DMS153 treated with DMSO at 0.1 percent for 48 hours (cell line): ENCODE measurements around the gene DBN1.
"Not testable (repeated sequence)": the region's sequence is repeated elsewhere in the genome, so short reads cannot be mapped to it uniquely, and the experiment has no call there.

Experiments used
- DNase-seq: peaks from one replicate; lab custom pipeline; 2025; ENCODE audit not compliant: unreplicated experiment; lab: John Stamatoyannopoulos, UW

The DBN1 gene

DNA sequence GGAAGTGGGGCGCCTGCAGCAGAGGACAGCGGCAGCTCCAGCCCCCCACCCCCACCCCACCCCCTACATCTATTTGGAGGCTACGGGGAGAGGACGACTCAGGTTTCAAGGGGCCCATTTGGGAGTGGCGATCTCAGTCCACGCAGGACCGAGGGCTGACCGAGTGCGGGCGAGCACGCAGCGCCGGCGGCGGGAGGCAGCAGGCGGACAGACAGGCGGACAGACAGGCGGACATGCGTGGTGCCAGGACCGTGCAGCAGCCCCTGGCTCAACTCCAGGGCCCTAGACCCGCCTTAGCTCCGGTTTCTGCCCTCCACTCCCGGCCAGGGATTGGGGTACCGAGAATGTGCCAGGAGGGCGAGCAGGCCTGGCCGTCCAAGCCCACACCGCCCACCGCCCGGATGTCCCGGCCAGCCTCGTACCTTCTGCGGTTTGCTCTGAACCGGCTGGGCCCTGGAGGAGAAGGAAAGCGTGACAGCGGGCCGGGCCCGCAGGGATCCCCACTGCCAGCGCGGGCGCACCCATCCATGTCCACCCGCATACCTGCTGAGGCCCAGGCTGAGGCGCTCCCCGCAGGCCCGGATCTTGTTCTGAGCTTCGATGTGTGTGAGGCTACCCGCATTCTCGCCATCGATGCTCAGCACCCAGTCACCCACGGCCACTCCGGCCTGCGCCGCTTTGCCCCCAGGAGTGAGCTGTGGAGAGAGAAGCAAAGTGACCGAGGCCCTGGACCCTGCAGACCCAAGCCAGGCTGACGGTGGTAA, 18.7 kb upstream of the DBN1 start:
- no peak for DNase-seq

DNA sequence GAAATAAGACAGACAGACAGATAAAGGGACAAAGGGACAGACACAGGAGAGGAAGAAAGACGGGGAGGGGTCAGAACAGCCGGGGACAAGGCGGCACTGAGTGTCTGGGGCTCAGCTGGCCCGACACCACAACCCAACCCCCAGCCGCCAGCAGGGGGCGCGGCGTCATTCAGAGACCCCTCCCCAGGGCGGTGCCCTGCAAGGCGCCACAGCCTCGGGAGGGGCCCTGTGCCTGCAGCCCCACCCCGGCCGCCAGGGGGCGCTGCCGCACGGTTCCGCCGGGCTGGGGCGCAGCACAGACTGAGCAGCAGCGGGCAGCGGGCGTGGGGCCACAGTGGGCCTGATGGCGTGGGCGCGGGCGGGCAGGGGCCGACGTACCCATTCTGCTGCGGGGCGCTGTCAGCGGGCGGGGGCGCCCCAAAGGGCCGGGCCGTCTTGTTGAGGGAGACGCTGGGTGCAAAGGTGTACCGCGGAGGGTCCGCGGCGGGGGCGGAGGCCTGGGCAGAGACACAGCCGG, 18.1 kb upstream of the DBN1 start:
- DNase-seq, result no peak

DNA sequence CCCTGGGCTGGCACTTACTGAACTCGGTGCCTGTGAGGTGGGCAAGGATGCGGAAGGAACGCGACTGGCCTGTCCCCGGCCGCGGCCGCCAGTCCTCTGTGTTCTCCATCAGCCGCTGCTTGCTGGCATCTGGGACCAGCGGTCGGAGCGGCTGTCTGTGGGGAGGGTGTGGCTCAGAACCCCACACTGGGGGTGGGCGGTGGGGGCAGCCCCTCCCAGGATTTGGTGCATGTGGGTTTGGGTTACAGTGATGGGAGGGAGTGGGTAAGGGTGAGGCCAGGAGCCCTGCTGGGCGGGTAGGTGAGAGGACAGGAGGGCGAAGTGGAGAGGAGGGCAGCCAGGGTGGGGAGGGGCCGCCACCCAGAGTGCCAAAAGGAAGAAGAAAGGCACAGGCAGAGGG, 17.6 kb upstream of the DBN1 start:
- no peak for DNase-seq

DNA sequence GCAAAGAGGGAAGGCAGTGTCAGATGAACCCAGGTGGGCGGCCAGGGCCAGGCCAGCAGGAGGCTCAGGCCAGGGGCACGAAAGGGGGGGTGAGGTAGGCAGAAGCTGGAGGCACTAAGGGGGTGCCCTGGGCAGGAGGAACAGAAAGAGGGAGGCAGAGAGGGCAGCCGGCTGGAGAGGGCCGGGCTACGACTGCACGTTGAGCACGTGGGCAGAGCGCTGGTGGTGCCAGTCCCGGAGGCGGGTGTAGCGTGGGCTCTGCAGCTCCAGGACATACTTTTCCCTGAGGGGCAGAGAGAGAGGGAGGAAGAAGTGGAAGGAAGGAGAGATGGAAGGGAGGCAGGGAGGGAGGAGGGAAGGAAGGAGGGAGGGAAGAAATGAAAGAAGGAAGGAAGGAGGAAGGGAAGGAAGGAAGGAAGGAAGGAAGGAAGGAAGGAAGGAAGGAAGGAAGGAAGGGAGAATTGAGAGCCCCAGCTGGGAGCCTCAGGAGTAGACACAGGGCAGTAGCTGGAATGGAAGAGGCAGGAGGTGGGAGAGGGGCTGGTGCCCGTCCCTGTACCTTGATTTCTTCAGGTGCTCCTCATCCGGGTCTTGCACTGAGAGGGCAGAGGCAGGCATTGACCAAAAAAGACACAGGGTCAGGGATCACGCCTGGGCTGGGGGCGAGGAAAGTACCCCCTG, 17.0 kb upstream of the DBN1 start:
- no peak for DNase-seq

DNA sequence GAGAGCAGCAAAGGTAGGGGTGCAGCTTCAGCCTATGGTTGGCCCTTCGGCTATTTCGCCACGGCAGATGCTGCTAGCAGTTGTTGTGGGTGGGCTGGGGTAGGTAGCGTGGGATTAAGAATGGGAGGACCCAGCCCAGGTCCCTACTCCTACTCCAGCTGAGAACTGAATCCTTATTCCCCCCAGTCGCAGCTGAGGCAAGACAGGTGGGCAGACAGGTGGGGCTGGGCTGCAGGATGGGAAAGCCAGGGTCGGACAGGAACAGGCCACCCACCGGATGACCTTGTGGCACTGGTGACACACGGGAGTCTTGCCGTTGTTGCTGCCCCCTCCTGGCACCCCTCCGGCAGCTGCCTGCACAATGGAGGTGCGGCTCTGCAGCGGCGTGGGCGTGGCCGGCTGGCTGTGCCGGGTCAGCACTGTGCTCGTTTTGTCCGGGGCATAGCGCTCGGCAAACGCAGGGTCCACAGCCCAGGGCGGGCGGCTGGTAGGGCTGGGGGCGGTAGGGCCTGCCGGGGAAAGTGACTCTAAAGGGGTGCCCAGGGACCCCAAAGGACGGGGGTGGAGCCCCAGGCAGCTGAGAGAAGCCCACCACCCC, 15.8 kb upstream of the DBN1 start:
- no peak for DNase-seq

DNA sequence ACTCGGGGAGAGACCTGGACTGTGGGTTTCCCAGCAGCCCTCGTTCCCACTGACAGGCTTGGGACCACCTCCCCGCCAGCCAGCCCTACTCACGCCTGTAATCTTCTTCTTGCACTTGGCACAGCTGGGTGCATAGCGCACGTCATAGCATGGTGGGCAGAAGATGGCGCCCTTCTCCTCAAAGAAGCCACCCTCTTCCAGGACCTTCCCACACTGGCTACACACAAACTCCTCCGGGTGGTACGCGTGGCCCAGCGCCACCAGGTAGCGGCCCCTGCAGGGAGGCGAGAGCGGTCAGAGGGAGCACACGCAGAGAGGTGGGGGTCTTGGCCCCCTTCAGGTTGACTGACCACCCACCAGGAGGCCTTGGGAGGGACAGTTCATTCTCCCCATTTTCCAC, 14.5 kb upstream of the DBN1 start:
- DNase-seq, result no peak

DNA sequence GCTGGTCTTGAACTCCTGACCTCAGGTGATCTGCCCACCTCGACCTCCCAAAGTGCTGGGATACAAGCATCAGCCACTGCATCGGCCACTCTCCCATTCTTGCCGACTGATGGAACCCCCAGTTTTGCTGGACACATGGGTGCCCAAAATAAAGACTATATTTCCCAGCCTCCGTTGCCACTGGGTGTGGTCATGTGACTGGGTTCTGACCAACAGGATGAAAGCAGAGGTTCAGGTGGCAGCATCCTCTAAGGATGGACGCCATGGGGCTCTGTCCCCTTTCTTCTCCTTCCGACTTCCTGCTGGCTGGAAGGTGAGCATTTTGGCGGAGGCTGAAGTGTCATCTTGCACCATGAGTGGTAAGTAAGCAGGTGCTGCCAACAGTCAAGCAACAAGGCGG, 13.7 kb upstream of the DBN1 start:
- DNase-seq, result no peak

DNA sequence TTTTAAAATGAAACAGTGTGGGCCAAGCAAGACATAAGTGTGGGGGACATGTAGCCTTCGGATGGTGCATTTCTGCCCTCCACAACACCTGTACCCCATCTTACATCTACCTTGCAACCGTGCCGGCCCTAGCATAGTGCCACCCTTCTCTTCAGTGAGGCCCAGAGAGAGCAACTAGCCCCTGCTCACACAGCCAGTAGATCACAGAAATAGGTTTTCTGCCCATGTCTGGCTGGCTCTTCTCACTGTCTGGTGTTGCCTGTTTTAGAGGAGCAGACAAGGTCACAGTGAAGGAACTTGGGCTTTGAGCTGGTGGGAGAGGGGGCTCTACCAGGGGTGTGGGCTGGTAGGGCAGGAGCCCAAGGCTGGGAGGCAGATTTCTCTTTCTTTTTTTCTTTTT, 12.8 kb upstream of the DBN1 start:
- DNase-seq, result no peak

DNA sequence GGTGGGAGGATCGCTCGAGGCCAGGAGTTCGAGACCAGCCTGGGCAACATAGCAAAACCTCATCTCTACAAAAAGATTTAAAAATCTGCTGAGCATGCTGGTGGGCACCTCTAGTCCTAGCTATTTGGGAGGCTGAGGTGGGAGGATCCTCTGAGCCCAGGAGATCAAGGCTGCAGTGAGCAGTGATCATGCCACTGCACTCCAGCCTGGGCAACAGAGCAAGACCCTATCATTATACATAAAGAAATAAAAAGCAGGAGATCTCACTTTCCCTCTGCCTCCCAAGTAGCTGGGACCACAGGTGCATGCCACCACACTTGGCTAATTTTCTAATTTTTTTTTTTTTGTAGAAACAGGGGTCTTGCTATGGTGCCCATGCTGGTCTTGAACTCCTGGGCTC, 12.3 kb upstream of the DBN1 start:
- DNase-seq, result not testable (repeated sequence)

DNA sequence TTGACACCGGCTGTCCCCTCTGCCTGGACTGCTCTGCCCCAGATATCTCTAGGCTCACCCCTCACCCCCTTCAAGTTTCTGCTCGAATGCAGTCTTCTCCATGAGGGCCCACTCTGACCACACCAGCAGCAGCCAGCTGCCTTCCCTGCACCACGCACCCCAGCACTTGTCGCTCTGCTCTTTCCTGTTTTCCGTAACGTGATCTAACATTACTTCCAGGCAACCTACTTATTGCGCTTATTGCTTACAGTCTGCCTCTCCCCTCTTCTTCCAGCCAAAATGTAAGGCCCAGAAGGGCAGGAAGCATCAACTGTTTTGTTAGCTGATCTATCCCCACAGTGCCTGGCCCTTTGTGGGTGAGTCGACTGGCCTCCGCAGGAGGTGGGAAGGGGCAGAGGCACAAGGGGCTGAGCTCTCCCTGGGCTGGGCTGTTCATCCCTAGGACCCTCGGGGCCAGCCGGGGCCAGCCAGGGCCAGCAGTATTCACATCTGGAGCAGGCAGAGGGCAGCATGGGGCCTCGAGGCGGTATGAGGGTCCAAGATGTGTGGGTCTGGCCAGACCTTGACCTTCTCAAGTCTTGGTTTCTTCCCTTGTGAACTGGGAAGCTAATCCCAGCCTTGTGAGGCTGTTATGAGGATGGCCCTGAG, 11.6 kb upstream of the DBN1 start:
- no peak for DNase-seq

DNA sequence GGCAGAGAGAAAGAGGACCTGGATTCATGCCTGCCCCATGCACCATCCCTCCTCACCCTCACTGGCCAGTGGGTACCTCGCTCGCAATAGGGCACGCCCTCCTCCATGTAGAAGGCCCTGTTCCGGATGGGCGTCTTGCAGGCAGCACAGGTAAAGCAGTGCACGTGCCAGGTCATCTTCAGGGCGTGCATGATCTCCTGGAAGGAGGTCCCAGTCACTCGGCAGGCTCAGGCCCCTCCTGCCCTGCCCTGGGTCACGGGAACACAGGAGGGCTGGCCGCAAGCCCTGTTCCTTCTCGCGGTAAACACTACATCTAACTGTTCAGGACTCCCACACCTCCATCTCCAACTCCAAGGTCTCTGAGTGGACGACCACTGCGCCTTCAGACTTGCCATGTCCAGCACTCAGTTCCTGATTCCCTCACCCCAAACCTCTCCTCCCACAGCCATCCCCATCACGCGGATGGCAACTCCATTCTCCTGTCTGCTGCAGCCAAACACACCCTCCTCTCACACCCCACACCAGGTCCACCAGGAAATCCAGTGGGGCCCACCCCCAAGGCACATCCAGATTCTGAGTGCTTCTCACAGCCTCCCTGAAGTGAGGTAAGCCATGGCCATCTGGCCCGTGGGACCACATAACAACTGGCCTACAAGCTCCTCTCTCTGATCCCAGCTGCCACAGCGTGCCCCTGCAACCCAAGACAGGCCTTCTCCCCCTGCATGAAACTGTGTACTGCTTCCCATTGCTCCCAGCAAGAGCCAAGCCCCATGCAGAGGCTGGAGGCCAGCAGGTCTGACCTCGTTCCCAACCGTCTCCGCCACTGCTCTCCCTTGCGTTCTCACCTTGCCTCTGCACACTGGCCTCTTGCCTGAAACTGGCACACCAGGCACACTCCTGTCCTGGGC, 10.8 kb upstream of the DBN1 start:
- DNase-seq, result no peak

DNA sequence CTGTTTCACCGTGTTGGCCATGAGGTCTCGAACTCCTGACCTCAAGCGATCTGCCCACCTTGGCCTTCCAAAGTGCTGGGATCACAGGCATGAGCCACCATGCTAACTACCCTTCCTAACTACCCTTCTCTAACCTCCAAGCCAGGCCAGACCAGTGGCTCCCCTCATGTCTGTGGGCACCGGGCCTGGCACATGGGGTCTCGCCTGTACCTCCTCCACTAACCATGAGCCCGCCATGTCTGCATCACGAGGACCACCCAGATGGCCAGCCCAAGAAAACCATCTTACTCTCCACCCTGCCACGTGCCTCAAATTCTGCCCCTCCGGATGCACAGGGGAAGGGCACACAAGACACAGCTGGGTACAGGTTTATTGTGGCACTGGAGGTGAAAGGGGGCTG, 9.6 kb upstream of the DBN1 start:
- no peak for DNase-seq

DNA sequence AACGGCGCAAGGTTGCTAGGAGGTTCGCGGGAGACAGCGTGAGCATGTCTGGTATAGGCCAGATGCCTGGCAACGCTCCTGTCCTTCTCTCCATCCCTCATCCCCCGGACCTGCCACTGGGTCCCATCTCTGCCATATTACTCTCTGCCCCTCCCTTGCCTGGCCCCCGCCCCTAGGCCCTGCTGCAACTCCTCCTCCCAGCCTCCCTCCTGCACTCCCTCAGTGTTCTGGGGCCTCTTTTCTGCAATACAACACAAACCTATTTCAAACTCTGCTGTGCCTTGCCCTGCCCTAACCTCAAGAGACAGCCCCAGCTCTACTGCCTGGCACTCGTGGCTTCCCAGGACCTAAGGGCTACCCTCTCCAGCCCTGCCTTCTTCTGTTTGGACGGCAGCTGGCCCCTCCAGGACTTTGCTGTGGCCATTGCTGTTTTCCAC, 8.9 kb upstream of the DBN1 start:
- DNase-seq, result no peak

DNA sequence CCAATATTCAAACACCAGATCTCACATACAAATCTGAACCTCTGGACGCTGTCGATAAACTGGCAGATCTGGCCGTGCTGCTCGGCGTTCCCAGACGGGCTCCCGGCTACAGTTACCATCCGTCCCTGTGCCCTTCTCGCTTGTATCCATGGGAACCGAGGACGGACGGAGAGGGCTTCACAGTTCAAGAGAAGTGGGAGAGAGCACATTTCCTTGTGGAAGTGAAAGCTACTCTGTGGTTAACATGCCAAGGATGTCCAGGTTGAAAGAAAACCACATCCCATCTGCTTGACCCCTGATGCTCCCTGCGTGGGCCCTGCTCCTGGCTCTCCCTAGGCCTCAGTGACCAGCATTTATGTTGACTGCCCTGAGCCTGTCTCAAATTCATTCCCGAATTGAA, 6.3 kb upstream of the DBN1 start:
- DNase-seq, result no peak

DNA sequence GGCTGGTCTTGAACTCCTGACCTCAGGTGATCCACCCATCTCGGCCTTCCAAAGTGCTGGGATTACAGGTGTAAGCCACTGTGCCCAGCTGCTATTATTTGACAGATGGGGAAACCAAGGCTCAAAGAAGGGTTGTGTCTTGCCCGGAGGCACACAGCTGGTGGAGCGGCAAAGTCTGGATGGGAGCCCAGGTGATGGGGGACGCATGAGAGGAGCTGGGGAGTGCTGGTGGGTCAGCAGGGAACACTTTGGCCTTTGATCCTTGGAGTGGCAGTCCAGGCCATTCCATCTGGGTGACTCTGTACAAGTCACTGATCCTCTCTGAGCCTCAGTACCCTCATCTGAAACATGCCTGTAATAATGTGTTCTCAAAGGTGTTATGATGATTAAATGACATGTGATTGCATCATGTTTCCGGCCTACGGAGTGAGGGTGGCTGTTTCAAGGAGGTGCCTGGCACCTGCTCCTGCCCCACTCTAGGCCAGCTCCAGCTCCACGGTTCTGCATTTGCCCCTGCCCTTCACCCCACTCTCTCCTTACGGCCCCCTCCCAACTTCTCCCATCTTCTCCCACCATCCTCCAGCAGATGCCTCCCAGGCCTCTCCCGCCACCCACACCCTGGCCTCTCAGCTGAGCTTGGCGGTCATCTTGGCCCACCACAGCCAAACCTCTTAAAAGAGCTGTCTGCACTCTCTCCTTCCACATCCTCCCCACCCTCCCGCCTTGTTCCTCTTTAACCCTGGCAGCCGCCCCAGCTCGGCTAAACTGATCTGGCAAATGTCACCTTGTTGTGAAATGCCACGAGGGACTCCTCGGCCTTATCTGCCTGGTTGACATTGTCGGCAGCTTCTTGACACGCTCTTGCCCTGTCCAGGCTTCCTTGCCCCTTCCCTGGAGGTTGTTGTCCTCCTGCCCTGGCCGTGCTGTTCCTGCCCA, 5.5 kb upstream of the DBN1 start:
- DNase-seq, result no peak

DNA sequence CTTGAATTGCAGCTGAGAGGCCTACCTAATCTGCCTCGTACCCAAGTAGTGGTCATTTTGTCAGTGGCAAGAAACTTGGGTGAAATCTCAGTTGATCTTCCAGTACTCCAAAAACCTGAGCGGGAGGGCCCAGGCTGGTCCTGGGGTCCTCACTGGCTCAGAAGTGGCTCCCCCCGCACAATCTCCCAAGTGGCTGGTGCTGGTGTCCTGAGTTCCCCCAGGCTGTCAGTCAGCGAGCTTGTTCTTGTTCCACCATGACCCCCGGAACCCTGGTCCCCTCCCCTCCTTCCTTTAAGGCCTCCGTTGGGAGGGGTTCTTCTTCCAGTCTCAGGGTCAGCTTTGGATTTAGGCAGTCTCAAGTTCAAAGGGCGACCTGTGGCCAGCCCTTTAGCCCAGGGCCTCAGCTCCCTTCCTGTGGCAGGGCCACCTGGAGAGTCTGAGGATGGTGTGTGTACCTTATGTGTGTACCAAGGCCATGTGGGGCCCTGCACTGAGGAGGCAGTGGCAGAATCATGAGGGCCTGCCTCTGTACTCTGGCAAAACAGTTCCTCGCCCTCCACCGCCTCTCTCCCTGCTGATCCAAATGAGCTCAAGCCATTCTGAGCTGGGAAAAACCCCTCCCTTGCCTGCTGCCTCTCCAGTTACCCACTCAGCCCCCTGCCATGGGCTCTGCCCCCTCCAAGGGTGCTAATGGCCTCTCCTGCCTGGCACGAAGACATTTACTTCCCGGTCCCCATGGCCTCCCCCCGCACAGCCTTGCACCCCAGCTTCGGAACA, 4.5 kb upstream of the DBN1 start:
- DNase-seq, result no peak

DNA sequence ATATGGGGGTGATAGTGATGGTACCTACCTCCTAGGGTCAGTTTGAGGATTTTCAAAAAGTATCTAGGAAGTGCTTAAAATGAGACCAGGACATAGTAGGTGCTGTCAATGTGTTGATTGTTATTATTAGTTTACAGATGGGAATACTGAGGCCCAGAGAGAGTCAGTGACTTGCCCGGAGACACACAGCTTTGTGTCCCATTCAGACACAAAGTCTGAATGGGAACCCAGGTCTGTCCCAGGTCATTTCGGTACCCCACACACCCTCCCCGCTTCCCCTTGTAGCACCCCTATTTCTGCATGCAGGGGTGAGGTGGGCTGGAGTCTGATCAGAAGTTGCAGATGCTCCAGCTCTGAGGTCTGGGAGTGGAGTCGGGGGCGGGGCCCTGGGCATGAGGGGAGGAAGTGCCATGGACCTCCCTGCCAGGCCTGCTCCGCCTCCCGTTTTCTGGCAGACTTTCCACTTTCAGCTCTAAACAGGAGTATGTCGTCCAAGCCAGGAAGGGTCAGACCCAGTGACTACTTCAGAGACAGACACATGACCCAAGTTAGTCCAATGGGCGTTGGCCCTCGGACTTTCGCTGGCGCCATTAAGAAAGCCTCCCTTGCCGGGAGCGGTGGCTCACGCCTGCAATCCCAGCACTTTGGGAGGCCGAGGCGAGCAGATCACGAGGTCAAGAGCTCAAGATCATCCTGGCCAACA, 3.2 kb upstream of the DBN1 start:
- DNase-seq, result no peak
